GM12875 (cell line): Measurements from ENCODE around the gene DYNC1I1.

Experiments
- H3K4me3 ChIP-seq: one replicate; pipeline ENCODE4 v1.5.1; 2011; ENCODE audit warnings: low read depth, low read length, control low read depth
- TF ChIP-seq, protein P1 (sequence below): IDR thresholded peaks from 2 replicates; pipeline ENCODE4 v1.5.1; 2011; ENCODE audit warnings: low read depth, mild to moderate bottlenecking, control low read depth, inconsistent platforms, low read length, moderate library complexity, borderline replicate concordance; ENCODE audit not compliant: insufficient read depth

Gene DYNC1I1

DNA sequence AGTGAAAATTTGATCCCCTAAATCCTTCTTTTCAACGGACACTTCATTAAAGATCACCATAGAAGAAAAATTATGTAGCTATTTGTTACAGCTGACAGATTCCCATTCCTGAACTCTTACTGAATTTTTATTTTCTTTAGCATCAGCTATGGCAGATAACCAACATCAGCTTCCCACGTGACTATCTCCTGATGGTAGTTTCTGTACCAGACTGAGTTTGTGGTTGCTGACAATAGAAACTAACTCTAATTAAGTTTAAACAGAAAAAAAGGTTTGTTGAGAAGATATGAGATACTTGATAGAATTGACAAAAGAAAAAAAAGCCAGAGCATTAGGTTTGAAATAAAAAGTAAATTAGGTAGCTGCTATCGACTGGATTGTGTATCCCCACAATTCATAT is 101.8 kb downstream of the DYNC1I1 start:
- TF ChIP-seq, protein P1, sequence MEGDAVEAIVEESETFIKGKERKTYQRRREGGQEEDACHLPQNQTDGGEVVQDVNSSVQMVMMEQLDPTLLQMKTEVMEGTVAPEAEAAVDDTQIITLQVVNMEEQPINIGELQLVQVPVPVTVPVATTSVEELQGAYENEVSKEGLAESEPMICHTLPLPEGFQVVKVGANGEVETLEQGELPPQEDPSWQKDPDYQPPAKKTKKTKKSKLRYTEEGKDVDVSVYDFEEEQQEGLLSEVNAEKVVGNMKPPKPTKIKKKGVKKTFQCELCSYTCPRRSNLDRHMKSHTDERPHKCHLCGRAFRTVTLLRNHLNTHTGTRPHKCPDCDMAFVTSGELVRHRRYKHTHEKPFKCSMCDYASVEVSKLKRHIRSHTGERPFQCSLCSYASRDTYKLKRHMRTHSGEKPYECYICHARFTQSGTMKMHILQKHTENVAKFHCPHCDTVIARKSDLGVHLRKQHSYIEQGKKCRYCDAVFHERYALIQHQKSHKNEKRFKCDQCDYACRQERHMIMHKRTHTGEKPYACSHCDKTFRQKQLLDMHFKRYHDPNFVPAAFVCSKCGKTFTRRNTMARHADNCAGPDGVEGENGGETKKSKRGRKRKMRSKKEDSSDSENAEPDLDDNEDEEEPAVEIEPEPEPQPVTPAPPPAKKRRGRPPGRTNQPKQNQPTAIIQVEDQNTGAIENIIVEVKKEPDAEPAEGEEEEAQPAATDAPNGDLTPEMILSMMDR = no peak
- no peak overlapping the region for H3K4me3 ChIP-seq

DNA sequence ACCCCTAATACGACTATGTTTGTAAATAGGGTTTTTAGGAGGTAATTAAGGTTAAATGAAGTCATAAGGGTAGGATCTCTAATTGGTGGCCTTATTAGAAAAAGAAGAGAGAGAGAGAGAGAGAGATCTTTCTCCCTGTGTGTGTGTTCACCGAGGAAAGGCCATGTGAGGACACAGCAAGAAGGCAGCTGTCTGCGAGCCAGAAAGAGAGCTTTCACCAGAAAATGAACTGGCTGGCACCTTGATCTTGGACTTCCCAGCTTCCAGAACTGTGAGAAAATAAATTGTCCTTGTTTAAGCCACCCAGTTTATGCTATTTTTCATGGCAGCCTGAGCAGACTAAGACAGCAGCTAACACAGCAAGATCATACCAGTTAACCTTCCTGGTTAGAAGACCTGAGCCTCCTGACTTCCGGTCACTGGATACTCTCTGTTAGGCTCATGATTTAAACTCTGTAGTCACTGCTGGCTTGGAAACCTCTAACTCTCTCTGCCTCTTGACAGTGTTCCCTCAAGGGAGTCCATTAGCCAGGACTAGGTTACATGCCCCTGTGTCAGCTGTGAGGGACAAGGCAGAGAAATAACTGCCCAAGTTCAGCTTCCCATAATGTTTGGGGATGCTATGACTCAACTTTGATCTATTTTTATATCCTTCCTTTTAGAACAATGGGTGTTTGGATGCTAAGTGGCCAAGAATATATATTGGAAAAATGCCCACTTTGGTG is 102.3 kb downstream of the DYNC1I1 start:
- TF ChIP-seq, protein P1 = no peak
- no peak overlapping the region for H3K4me3 ChIP-seq

DNA sequence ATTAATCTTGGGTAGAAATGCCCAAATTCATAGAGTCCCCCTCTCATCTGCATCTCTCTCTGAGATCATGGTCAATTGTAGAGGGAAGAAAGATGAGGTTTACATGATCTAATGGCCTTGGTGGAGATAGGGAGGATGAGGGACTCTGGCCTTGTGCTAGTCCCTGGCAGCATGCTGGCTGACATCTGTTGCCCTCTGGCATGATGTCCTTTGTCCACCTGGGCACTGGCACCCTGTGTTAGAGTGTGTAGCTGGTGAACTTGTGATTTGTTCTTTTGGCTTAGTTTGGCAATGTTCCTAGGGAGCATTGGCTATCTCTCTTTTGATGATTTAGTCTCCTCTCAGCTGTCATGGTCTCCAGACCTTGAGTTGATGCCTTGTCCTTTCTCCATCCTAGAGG is 103.2 kb downstream of the DYNC1I1 start:
- no peak overlapping the region for H3K4me3 ChIP-seq
- TF ChIP-seq, protein P1 = no peak

GRCh38 chr7:95878677-95879076 is 106.3 kb downstream of the DYNC1I1 start:
- H3K4me3 ChIP-seq = no peak overlapping the region
- TF ChIP-seq, protein P1 = no peak

GRCh38 chr7:95881597-95881996 is 109.2 kb downstream of the DYNC1I1 start:
- TF ChIP-seq, protein P1 = no peak
- H3K4me3 ChIP-seq = no peak overlapping the region

GRCh38 chr7:95883217-95883616 is 110.9 kb downstream of the DYNC1I1 start:
- H3K4me3 ChIP-seq = no peak overlapping the region

More at GRCh38 chr7:95883217-95883616, 110.9 kb downstream of the DYNC1I1 start:
- TF ChIP-seq, protein P1 = no peak
